Breast epithelium (tissue), 3 donors: ENCODE results near the gene SPATA17.

Experiments
- CTCF ChIP-seq, 3 donors: fragments of 450-650 bp; IDR thresholded peaks; one replicate each; pipeline ENCODE4 v1.5.1; 2016 to 2017; ENCODE audit warnings: antibody characterized with exemption in 3 of 3, mild to moderate bottlenecking in 3 of 3, moderate library complexity in 3 of 3
- POLR2A ChIP-seq: fragments of 450-650 bp; IDR thresholded peaks from one replicate; pipeline ENCODE4 v1.6.1; 2016; ENCODE audit warnings: antibody characterized with exemption, mild to moderate bottlenecking, moderate library complexity

- no peak for TF ChIP-seq CTCF (IDR thresholded peaks at IDR 0.05)
- no peak for TF ChIP-seq POLR2A
Observed at GRCh38 chr1:217813031-217813430, 181.9 kb downstream of the SPATA17 start.
